SKM-1 treated with dmso at 0.1 percent for 144 hours (cell line): ENCODE measurements around the gene MYO5B.
A peak's percentile ranks its signal among the peaks of the same experiment; 100 is the strongest.

ENCODE experiments used
- DNase-seq: peaks from one replicate; lab custom pipeline; 2025; ENCODE audit not compliant: unreplicated experiment; lab: John Stamatoyannopoulos, UW

The MYO5B gene

GRCh38 chr18:49862656-49863385 lies 332.1 kb downstream of the MYO5B start:
- DNase-seq: no peak

GRCh38 chr18:49861659-49862058 lies 333.3 kb downstream of the MYO5B start:
- DNase-seq: no peak

GRCh38 chr18:49859725-49860124 lies 335.2 kb downstream of the MYO5B start:
- no peak for DNase-seq

- no peak for DNase-seq
Observed at GRCh38 chr18:49859021-49859359, 336.0 kb downstream of the MYO5B start.

GRCh38 chr18:49858309-49859020 lies 336.5 kb downstream of the MYO5B start:
- peak; percentile 48 for DNase-seq

GRCh38 chr18:49857708-49858107 lies 337.2 kb downstream of the MYO5B start:
- DNase-seq: no peak

- no peak for DNase-seq
Observed at GRCh38 chr18:49856496-49856895, 338.5 kb downstream of the MYO5B start.

GRCh38 chr18:49855711-49856415 lies 339.1 kb downstream of the MYO5B start:
- no peak for DNase-seq

GRCh38 chr18:49854681-49855080 lies 340.3 kb downstream of the MYO5B start:
- DNase-seq: no peak

GRCh38 chr18:49853436-49853835 lies 341.5 kb downstream of the MYO5B start:
- no peak for DNase-seq

GRCh38 chr18:49853011-49853410 lies 341.9 kb downstream of the MYO5B start:
- no peak for DNase-seq

GRCh38 chr18:49851624-49852023 lies 343.3 kb downstream of the MYO5B start:
- no peak for DNase-seq

GRCh38 chr18:49850636-49851035 lies 344.3 kb downstream of the MYO5B start:
- DNase-seq: no peak

GRCh38 chr18:49849331-49850217 lies 345.4 kb downstream of the MYO5B start:
- no peak for DNase-seq

GRCh38 chr18:49848115-49848514 lies 346.8 kb downstream of the MYO5B start:
- DNase-seq: no peak

GRCh38 chr18:49847524-49847923 lies 347.4 kb downstream of the MYO5B start:
- no peak for DNase-seq

- DNase-seq: no peak
Observed at GRCh38 chr18:49846718-49847470, 348.1 kb downstream of the MYO5B start.

GRCh38 chr18:49846361-49846662 lies 348.6 kb downstream of the MYO5B start:
- DNase-seq: no peak

- no peak for DNase-seq
Observed at GRCh38 chr18:49845629-49846360, 349.2 kb downstream of the MYO5B start.

GRCh38 chr18:49844903-49845302 lies 350.0 kb downstream of the MYO5B start:
- DNase-seq: no peak
